Midbrain (tissue), 1 donor: ENCODE results near the gene NSD1.
"Not testable (repeated sequence)": the region's sequence is repeated elsewhere in the genome, so short reads cannot be mapped to it uniquely, and the experiment has no call there.

Experiments used
- DNase-seq: peaks from one replicate; lab custom pipeline; 2025; lab: John Stamatoyannopoulos, UW

NSD1 gene

GRCh38 chr5:177291735-177292134 lies 158.2 kb downstream of the NSD1 start:
- DNase-seq = no peak

GRCh38 chr5:177293819-177294581 lies 160.4 kb downstream of the NSD1 start:
- no peak for DNase-seq

GRCh38 chr5:177294632-177295031 lies 161.1 kb downstream of the NSD1 start:
- DNase-seq = no peak

GRCh38 chr5:177295924-177296323 lies 162.4 kb downstream of the NSD1 start:
- no peak for DNase-seq

GRCh38 chr5:177296581-177296980 lies 163.0 kb downstream of the NSD1 start:
- DNase-seq = no peak

- DNase-seq = no peak
These were observed 164.3 kb downstream of the NSD1 start for GRCh38 chr5:177297922-177298321.

- no peak for DNase-seq
These were observed 166.1 kb downstream of the NSD1 start for GRCh38 chr5:177299697-177300096.

- DNase-seq = peak; percentile 40
These were observed 166.8 kb downstream of the NSD1 start for GRCh38 chr5:177300236-177300880.

- DNase-seq = no peak
These were observed 167.4 kb downstream of the NSD1 start for GRCh38 chr5:177300951-177301350.

GRCh38 chr5:177301503-177302165 lies 168.1 kb downstream of the NSD1 start:
- DNase-seq = no peak

- DNase-seq = no peak
These were observed 169.0 kb downstream of the NSD1 start for GRCh38 chr5:177302354-177303110.

- DNase-seq = peak; percentile 91
These were observed 169.8 kb downstream of the NSD1 start, which contains the start of the genes PRELID1 and RAB24 for GRCh38 chr5:177303121-177303924. PRELID1 (plus strand) TSS chr5:177303799; CDS start chr5:177303986, 187 bp downstream. RAB24 (minus strand) TSS chr5:177303719; CDS start chr5:177303288, 431 bp downstream.

GRCh38 chr5:177303925-177304391 lies 170.4 kb downstream of the NSD1 start:
- DNase-seq = no peak

- no peak for DNase-seq
These were observed 171.0 kb downstream of the NSD1 start for GRCh38 chr5:177304392-177305119.

GRCh38 chr5:177306103-177306640 lies 172.6 kb downstream of the NSD1 start:
- not testable (repeated sequence) for DNase-seq

- no peak for DNase-seq
These were observed 173.3 kb downstream of the NSD1 start for GRCh38 chr5:177306674-177307543.

- no peak for DNase-seq
These were observed 174.2 kb downstream of the NSD1 start for GRCh38 chr5:177307544-177308363.

GRCh38 chr5:177308740-177309139 lies 175.2 kb downstream of the NSD1 start:
- DNase-seq = no peak
